Pancreas (tissue), 10 donors: ENCODE measurements around the gene RHO. TPM values are rescaled to one million over a fixed set of nuclear protein-coding genes. Genes with fewer than 3 reads are reported as not detected.

Experiments used
- ATAC-seq, 4 donors: fragments of 200-7000 bp; cut with Tn5 transposase; one replicate each; pipeline versions ENCODE4 v1.8.0 to v1.9.1; 2020; ENCODE audit warnings: mild to moderate bottlenecking in 4 of 4, moderate library complexity in 4 of 4
- DNase-seq, 6 donors: peaks; one replicate each; pipeline ENCODE4 v3.0.0-alpha.2; 2020
- FAIRE-seq: peaks from 2 replicates; lab custom pipeline; 2012; peaks lifted over from hg19 to GRCh38; lab: Jason Lieb, UNC
- H3K27ac ChIP-seq, 4 donors: fragments of 200-600 bp; sonication (generic); 1 replicate in 3 of 4; 2 replicates in 1 of 4; pipeline versions ENCODE4 v1.5.0 to v1.8.0; 2020
- H3K27me3 ChIP-seq, 4 donors: fragments of 200-600 bp; one replicate each; pipeline ENCODE4 v1.8.0; 2021
- H3K36me3 ChIP-seq, 3 donors: fragments of 200-600 bp; sonication (generic) in 1 of 3; one replicate each; pipeline versions ENCODE4 v1.5.0 to v1.8.0; 2020 to 2021
- H3K4me1 ChIP-seq, 3 donors: fragments of 200-600 bp; one replicate each; pipeline ENCODE4 v1.8.0; 2021
- H3K4me3 ChIP-seq, 4 donors: fragments of 200-600 bp; sonication (generic) in 2 of 4; one replicate each; pipeline versions ENCODE4 v1.5.0 to v1.8.0; 2020 to 2021
- H3K9me3 ChIP-seq, 4 donors: fragments of 200-600 bp; one replicate each; pipeline ENCODE4 v1.8.0; 2021
- WGBS, 2 donors: extraction: QIAGEN DNeasy Blood & Tissue Kit; methylation state at CpG; one replicate each; pipeline ENCODE4 v1.1.7; 2013; 5-methylcytosine and 5-hydroxymethylcytosine counted together
- intact Hi-C, 3 donors: fragments of 100-400 bp; cut with DNase I; formaldehyde crosslinking; loops; one replicate each; pipeline versions ENCODE4 v1.11.1 to v1.14.2; 2022
- polyA plus RNA-seq, 2 donors: library from polyadenylated mRNA; stranded (reverse); fragments of 200-250 nt; gene quantifications; one replicate each; pipeline ENCODE4 v1.2.3, GENCODE V29; 2013
- total RNA-seq, 6 donors: library from RNA; stranded (reverse); fragmentation: NEBNext Ultra II Directional in 4 of 6; extraction: Animal tissue kit (Norgen Biotek cat#: 25700) in 4 of 6; gene quantifications; one replicate each; pipeline versions ENCODE4 v1.2.1 to v1.2.4, GENCODE V29; 2021 to 2023
- TF ChIP-seq, protein P1 (sequence below), 4 donors: fragments of 200-600 bp; sonication (generic) in 3 of 4; IDR thresholded peaks; one replicate each; pipeline versions ENCODE4 v1.5.0 to v1.8.0; 2021; ENCODE audit warnings: antibody characterized with exemption in 4 of 4
- donor health status: healthy with polysubstance abuse.
- donor health status: DM: no; HTN: no; CAD: no; lungs with moderate emphysema.
- donor health status: DM: no; HTN: no; CAD: no.
- donor health status: control.
- donor health status: control.
- donor health status: Bipolar disorder and iron deficiency.
- donor health status: DM: yes; HTN: yes; CAD: no.
- donor health status: DM: no; HTN: no; CAD: no.
- donor health status: DM: no; HTN: no; CAD: no.
- donor health status: DM: yes; HTN: yes; CAD: no.

The RHO gene
- total and polyA plus RNA-seq, 8 donors: 0.05 TPM; not detected in 7

DNA sequence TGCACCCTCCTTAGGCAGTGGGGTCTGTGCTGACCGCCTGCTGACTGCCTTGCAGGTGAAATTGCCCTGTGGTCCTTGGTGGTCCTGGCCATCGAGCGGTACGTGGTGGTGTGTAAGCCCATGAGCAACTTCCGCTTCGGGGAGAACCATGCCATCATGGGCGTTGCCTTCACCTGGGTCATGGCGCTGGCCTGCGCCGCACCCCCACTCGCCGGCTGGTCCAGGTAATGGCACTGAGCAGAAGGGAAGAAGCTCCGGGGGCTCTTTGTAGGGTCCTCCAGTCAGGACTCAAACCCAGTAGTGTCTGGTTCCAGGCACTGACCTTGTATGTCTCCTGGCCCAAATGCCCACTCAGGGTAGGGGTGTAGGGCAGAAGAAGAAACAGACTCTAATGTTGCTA, 2.4 kb downstream of the RHO start:
- 92 to 93% methylated on average over 13 of the region's 13 CpGs for WGBS, 2 donors
- Histone ChIP-seq H3K27ac (no peak overlapping the region), H3K9me3 (no peaks in the 10 kb centered on the region), H3K36me3 (no peaks in the 10 kb centered on the region), H3K27me3 (no peaks in the 10 kb centered on the region), H3K4me1 (no peaks in the 10 kb centered on the region), H3K4me3 (no peak overlapping the region)
- ATAC-seq (no peak), FAIRE-seq (no peak), DNase-seq (peak in 1 of 6 donors; percentile 24)
- TF ChIP-seq, protein P1, sequence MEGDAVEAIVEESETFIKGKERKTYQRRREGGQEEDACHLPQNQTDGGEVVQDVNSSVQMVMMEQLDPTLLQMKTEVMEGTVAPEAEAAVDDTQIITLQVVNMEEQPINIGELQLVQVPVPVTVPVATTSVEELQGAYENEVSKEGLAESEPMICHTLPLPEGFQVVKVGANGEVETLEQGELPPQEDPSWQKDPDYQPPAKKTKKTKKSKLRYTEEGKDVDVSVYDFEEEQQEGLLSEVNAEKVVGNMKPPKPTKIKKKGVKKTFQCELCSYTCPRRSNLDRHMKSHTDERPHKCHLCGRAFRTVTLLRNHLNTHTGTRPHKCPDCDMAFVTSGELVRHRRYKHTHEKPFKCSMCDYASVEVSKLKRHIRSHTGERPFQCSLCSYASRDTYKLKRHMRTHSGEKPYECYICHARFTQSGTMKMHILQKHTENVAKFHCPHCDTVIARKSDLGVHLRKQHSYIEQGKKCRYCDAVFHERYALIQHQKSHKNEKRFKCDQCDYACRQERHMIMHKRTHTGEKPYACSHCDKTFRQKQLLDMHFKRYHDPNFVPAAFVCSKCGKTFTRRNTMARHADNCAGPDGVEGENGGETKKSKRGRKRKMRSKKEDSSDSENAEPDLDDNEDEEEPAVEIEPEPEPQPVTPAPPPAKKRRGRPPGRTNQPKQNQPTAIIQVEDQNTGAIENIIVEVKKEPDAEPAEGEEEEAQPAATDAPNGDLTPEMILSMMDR (IDR thresholded peaks at IDR 0.05): no peak
- intact Hi-C loops: no loop called here

DNA sequence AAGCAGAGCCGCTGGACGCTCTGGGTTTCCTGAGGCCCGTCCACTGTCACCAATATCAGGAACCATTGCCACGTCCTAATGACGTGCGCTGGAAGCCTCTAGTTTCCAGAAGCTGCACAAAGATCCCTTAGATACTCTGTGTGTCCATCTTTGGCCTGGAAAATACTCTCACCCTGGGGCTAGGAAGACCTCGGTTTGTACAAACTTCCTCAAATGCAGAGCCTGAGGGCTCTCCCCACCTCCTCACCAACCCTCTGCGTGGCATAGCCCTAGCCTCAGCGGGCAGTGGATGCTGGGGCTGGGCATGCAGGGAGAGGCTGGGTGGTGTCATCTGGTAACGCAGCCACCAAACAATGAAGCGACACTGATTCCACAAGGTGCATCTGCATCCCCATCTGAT, 3.3 kb downstream of the RHO start:
- H3K27ac ChIP-seq: no peak overlapping the region
- ATAC-seq (no peak), DNase-seq (peak in 1 of 6 donors; percentile 20), FAIRE-seq (no peak)
- no peaks in the 10 kb centered on the region for H3K27me3 ChIP-seq
- H3K36me3 ChIP-seq: no peaks in the 10 kb centered on the region
- 89 to 91% methylated on average over 11 of the region's 11 CpGs for WGBS, 2 donors
- no peak overlapping the region for H3K4me3 ChIP-seq
- intact Hi-C loops: no loop called here
- no peaks in the 10 kb centered on the region for H3K4me1 ChIP-seq
- no peaks in the 10 kb centered on the region for H3K9me3 ChIP-seq
- TF ChIP-seq, protein P1 (IDR thresholded peaks at IDR 0.05): no peak

DNA sequence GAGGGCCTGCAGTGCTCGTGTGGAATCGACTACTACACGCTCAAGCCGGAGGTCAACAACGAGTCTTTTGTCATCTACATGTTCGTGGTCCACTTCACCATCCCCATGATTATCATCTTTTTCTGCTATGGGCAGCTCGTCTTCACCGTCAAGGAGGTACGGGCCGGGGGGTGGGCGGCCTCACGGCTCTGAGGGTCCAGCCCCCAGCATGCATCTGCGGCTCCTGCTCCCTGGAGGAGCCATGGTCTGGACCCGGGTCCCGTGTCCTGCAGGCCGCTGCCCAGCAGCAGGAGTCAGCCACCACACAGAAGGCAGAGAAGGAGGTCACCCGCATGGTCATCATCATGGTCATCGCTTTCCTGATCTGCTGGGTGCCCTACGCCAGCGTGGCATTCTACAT, 3.8 kb downstream of the RHO start:
- H3K4me1 ChIP-seq: no peaks in the 10 kb centered on the region
- no peak overlapping the region for H3K4me3 ChIP-seq
- no peaks in the 10 kb centered on the region for H3K36me3 ChIP-seq
- 89 to 94% methylated on average over 20 of the region's 20 CpGs for WGBS, 2 donors
- DNase-seq: peak in 1 of 6 donors; percentile 33
- H3K9me3 ChIP-seq: no peaks in the 10 kb centered on the region
- no peak for ATAC-seq
- FAIRE-seq: no peak
- no peak overlapping the region for H3K27ac ChIP-seq
- TF ChIP-seq, protein P1 (IDR thresholded peaks at IDR 0.05): no peak
- intact Hi-C loops: no loop called here
- H3K27me3 ChIP-seq: no peaks in the 10 kb centered on the region

DNA sequence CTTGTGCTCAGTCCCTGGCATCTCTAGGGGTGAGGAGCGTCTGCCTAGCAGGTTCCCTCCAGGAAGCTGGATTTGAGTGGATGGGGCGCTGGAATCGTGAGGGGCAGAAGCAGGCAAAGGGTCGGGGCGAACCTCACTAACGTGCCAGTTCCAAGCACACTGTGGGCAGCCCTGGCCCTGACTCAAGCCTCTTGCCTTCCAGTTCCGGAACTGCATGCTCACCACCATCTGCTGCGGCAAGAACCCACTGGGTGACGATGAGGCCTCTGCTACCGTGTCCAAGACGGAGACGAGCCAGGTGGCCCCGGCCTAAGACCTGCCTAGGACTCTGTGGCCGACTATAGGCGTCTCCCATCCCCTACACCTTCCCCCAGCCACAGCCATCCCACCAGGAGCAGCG, 5.0 kb downstream of the RHO start:
- no peaks in the 10 kb centered on the region for H3K27me3 ChIP-seq
- no peak for FAIRE-seq
- H3K4me3 ChIP-seq: no peak overlapping the region
- TF ChIP-seq, protein P1 (IDR thresholded peaks at IDR 0.05): no peak
- no peaks in the 10 kb centered on the region for H3K4me1 ChIP-seq
- H3K9me3 ChIP-seq: no peaks in the 10 kb centered on the region
- H3K36me3 ChIP-seq: no peaks in the 10 kb centered on the region
- intact Hi-C loops: no loop called here
- DNase-seq: peak in 1 of 6 donors; percentile 23
- H3K27ac ChIP-seq: no peak overlapping the region
- no peak for ATAC-seq
- WGBS, 2 donors: 87 to 89% methylated on average over 16 of the region's 16 CpGs

DNA sequence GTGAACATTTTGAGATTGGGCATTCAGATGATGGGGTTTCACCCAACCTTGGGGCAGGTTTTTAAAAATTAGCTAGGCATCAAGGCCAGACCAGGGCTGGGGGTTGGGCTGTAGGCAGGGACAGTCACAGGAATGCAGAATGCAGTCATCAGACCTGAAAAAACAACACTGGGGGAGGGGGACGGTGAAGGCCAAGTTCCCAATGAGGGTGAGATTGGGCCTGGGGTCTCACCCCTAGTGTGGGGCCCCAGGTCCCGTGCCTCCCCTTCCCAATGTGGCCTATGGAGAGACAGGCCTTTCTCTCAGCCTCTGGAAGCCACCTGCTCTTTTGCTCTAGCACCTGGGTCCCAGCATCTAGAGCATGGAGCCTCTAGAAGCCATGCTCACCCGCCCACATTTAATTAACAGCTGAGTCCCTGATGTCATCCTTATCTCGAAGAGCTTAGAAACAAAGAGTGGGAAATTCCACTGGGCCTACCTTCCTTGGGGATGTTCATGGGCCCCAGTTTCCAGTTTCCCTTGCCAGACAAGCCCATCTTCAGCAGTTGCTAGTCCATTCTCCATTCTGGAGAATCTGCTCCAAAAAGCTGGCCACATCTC, 6.1 kb downstream of the RHO start:
- TF ChIP-seq, protein P1 (IDR thresholded peaks at IDR 0.05): no peak
- Histone ChIP-seq H3K9me3 (no peaks in the 10 kb centered on the region), H3K4me3 (no peak overlapping the region), H3K36me3 (no peaks in the 10 kb centered on the region), H3K4me1 (no peaks in the 10 kb centered on the region), H3K27ac (peak overlapping the region in 1 of 4 donors; percentile 40), H3K27me3 (no peaks in the 10 kb centered on the region)
- FAIRE-seq (no peak), DNase-seq (no peak), ATAC-seq (peak in 3 of 4 donors; percentile 34 to 87 (median 48))
- intact Hi-C loops: no loop called here
- 68 to 73% methylated on average over 4 of the region's 4 CpGs for WGBS, 2 donors
